Neural cell (in vitro differentiated cells): Measurements from ENCODE around the gene CMTM7. TPM values are rescaled to one million over a fixed set of nuclear protein-coding genes. Genes with fewer than 3 reads are reported as not detected.

Experiments
- H2AFZ ChIP-seq: fragments of 200-600, 300-800 bp; sonication (generic), shearing (Covaris generic); 2 replicates; pipeline ENCODE4 v1.6.0; 2014; ENCODE audit warnings: low read depth, mild to moderate bottlenecking, antibody characterized with exemption, low read length, moderate library complexity
- H3F3A ChIP-seq: fragments of 200-600 bp; shearing (Covaris generic); 2 replicates; pipeline ENCODE4 v1.6.1; 2016; ENCODE audit warnings: mild to moderate bottlenecking, moderate library complexity, mixed read lengths, antibody characterized with exemption, low read length; ENCODE audit not compliant: insufficient read depth, poor library complexity, severe bottlenecking
- H3K27ac ChIP-seq: fragments of 200-600, 300-800 bp; sonication (generic), shearing (Covaris generic); 2 replicates; pipeline ENCODE4 v1.5.1; 2014; ENCODE audit warnings: mild to moderate bottlenecking, low read length, moderate library complexity
- H3K27me3 ChIP-seq: fragments of 300-800, 200-600 bp; sonication (generic), shearing (Covaris generic); 2 replicates; pipeline ENCODE4 v1.6.0; 2014; ENCODE audit warnings: mild to moderate bottlenecking, low read depth, low read length, moderate library complexity; ENCODE audit not compliant: insufficient read depth
- H3K36me3 ChIP-seq: fragments of 300-800, 200-600 bp; sonication (generic), shearing (Covaris generic); 2 replicates; pipeline ENCODE4 v1.5.1; 2014; ENCODE audit warnings: mild to moderate bottlenecking, antibody characterized with exemption, low read length, moderate library complexity; ENCODE audit not compliant: insufficient read depth
- H3K4me2 ChIP-seq: fragments of 300-800, 200-600 bp; sonication (generic), shearing (Covaris generic); 2 replicates; pipeline ENCODE4 v1.6.0; 2014; ENCODE audit warnings: mild to moderate bottlenecking, low read length
- H3K4me3 ChIP-seq: fragments of 300-800, 200-600 bp; sonication (generic), shearing (Covaris generic); 2 replicates; pipeline ENCODE4 v1.5.1; 2014; ENCODE audit warnings: mild to moderate bottlenecking, low read length, moderate library complexity
- H3K79me2 ChIP-seq: fragments of 200-600 bp; shearing (Covaris generic); replicated peaks from 2 replicates; pipeline ENCODE4 v1.6.0; 2014; ENCODE audit warnings: mild to moderate bottlenecking, low read length, moderate library complexity; ENCODE audit not compliant: insufficient read depth
- H3K9ac ChIP-seq: fragments of 300-800, 200-600 bp; sonication (generic), shearing (Covaris generic); 2 replicates; pipeline ENCODE4 v1.6.1; 2016; ENCODE audit warnings: mild to moderate bottlenecking, low read length, mixed read lengths
- H3K9me2 ChIP-seq: fragments of 200-600 bp; shearing (Covaris generic); 2 replicates; pipeline ENCODE4 v1.6.1; 2016; ENCODE audit warnings: mild to moderate bottlenecking, low read length, mixed read lengths; ENCODE audit not compliant: insufficient read depth
- H3K9me3 ChIP-seq: fragments of 200-600, 300-800 bp; sonication (generic), shearing (Covaris generic); 2 replicates; pipeline ENCODE4 v1.6.1; 2016; ENCODE audit warnings: mild to moderate bottlenecking, mixed run types, low read length, moderate library complexity, mixed read lengths
- H4K20me1 ChIP-seq: fragments of 200-600 bp; shearing (Covaris generic); 2 replicates; pipeline ENCODE4 v1.6.1; 2016; ENCODE audit warnings: mild to moderate bottlenecking, mixed run types; ENCODE audit not compliant: insufficient read depth
- CTCF ChIP-seq: fragments of 450-650 bp; IDR thresholded peaks from 2 replicates; pipeline ENCODE4 v1.5.1; 2014; ENCODE audit warnings: antibody characterized with exemption, mild to moderate bottlenecking, moderate library complexity; ENCODE audit not compliant: poor library complexity, severe bottlenecking
- EP300 ChIP-seq: fragments of 450-650 bp; conservative IDR thresholded peaks from 2 replicates; pipeline ENCODE4 v1.6.1; 2014; ENCODE audit warnings: antibody characterized with exemption, mild to moderate bottlenecking, moderate library complexity; ENCODE audit not compliant: poor library complexity, severe bottlenecking
- EZH2 ChIP-seq: fragments of 200-600, 300-800 bp; shearing (Covaris generic), sonication (generic); IDR thresholded peaks from 2 replicates; pipeline ENCODE4 v1.6.1; 2014; ENCODE audit warnings: antibody characterized with exemption, low read length, borderline replicate concordance, mild to moderate bottlenecking; ENCODE audit not compliant: insufficient read depth, poor library complexity, severe bottlenecking
- MXI1 ChIP-seq: fragments of 450-650 bp; conservative IDR thresholded peaks from 2 replicates; pipeline ENCODE4 v1.6.1; 2014; ENCODE audit warnings: antibody characterized with exemption, mild to moderate bottlenecking; ENCODE audit not compliant: poor library complexity, severe bottlenecking
- POLR2AphosphoS5 ChIP-seq: IDR thresholded peaks from 2 replicates; pipeline ENCODE4 v1.6.1; 2012
- RAD21 ChIP-seq: fragments of 450-650 bp; conservative IDR thresholded peaks from 2 replicates; pipeline ENCODE4 v1.6.1; 2014; ENCODE audit warnings: antibody characterized with exemption, mild to moderate bottlenecking, moderate library complexity
- SMC3 ChIP-seq: fragments of 450-650 bp; conservative IDR thresholded peaks from 2 replicates; pipeline ENCODE4 v1.6.1; 2014; ENCODE audit warnings: antibody characterized with exemption, mild to moderate bottlenecking, moderate library complexity; ENCODE audit not compliant: poor library complexity
- TAF1 ChIP-seq: IDR thresholded peaks from 2 replicates; pipeline ENCODE4 v1.6.1; 2012; ENCODE audit warnings: low read depth
- polyA plus RNA-seq: library from polyadenylated mRNA; depleted of rRNA; stranded (reverse); fragments of >200 nt; gene quantifications from 2 replicates; pipeline ENCODE4 v1.2.3, GENCODE V29; 2014
- TF ChIP-seq, protein P1 (sequence below): IDR thresholded peaks from 2 replicates; pipeline ENCODE4 v1.6.1; 2012; ENCODE audit warnings: borderline replicate concordance

The CMTM7 gene
- polyA plus RNA-seq, 1 donor from 2014 or later: 0.57 TPM

DNA sequence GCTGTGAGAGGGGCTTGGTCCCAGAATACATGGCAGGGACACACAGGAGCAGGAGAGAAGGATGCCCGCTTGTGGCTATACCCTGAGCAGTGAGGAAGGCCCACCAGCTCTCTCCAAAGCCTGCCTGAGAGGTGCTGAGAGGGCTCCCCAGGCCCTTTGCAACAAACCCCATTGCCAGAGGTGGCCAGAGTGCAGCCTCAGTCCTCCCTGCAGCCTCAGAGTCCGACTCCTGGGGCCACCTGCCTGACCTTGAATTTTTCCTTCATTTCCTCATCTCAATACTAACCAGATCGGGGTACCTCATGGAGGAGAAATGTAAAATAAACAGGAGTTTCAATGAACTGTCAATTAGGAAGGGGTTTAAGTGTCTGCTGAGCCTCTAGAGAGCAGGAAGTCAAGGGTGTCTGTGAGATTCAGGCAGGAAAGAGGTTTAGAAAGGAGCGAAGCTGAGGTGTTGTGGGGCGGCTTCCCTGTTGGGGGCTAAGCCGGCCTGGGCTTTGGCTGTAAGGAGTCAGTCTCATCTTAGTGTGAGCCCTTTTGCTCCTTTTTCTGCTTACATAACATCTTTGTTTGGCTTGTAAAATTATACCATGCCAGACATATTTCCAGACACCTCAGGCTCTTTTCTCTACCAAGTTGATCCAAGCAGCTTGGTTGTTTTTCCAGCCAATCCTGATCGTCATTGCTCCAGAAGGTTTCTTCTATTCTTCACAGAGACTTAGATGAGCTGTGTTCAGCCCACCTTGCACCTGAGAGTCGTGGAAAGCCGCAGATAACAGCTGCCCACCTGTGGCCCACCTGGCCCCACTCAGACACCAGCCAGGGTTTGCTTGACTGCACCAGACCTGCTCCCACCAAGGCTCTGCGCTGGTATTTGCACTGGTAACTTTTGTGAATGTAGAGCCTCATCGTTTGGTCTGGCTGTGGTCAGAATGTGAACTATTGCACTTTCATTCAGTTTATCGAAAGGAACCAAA, 36.7 kb downstream of the CMTM7 start:
- no peaks in the 10 kb centered on the region for H3K27me3 ChIP-seq
- H3K9me3 ChIP-seq: no peaks in the 10 kb centered on the region
- no peaks in the 10 kb centered on the region for H3K79me2 ChIP-seq
- H3F3A ChIP-seq: no peaks in the 10 kb centered on the region
- H3K27ac ChIP-seq: no peak overlapping the region
- no peaks in the 10 kb centered on the region for H4K20me1 ChIP-seq
- TF ChIP-seq, protein P1, sequence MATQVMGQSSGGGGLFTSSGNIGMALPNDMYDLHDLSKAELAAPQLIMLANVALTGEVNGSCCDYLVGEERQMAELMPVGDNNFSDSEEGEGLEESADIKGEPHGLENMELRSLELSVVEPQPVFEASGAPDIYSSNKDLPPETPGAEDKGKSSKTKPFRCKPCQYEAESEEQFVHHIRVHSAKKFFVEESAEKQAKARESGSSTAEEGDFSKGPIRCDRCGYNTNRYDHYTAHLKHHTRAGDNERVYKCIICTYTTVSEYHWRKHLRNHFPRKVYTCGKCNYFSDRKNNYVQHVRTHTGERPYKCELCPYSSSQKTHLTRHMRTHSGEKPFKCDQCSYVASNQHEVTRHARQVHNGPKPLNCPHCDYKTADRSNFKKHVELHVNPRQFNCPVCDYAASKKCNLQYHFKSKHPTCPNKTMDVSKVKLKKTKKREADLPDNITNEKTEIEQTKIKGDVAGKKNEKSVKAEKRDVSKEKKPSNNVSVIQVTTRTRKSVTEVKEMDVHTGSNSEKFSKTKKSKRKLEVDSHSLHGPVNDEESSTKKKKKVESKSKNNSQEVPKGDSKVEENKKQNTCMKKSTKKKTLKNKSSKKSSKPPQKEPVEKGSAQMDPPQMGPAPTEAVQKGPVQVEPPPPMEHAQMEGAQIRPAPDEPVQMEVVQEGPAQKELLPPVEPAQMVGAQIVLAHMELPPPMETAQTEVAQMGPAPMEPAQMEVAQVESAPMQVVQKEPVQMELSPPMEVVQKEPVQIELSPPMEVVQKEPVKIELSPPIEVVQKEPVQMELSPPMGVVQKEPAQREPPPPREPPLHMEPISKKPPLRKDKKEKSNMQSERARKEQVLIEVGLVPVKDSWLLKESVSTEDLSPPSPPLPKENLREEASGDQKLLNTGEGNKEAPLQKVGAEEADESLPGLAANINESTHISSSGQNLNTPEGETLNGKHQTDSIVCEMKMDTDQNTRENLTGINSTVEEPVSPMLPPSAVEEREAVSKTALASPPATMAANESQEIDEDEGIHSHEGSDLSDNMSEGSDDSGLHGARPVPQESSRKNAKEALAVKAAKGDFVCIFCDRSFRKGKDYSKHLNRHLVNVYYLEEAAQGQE: no peak
- TF ChIP-seq EP300 (no peak), POLR2AphosphoS5 (no peak), TAF1 (no peak), MXI1 (no peak), RAD21 (no peak), SMC3 (no peak), EZH2 (no peak), CTCF (no peak)
- no peak overlapping the region for H3K9ac ChIP-seq
- H3K4me2 ChIP-seq: no peak overlapping the region
- H3K9me2 ChIP-seq: no peaks in the 10 kb centered on the region
- no peaks in the 10 kb centered on the region for H3K36me3 ChIP-seq
- no peak overlapping the region for H2AFZ ChIP-seq
- H3K4me3 ChIP-seq: no peak overlapping the region

DNA sequence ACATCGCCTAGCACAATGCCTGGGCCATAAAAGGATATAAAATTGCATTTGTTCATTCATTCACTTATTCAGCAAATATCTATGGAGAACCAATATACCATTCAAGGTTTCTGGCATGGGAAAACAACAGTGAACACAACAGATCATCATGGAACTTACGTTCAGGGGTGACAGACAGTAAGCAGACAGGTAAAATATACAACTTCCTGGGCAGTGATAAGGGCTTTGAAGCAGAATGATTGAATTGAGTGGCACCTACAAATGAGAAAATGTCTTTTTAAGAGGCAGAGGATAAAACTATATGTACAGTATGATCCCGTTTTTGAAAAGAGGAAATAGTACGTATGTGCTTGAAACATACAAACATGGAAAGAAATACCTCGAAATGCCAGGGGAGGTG, 39.2 kb downstream of the CMTM7 start:
- Histone ChIP-seq H4K20me1 (no peaks in the 10 kb centered on the region), H3K9me3 (no peaks in the 10 kb centered on the region), H3K9ac (no peak overlapping the region), H3K79me2 (no peaks in the 10 kb centered on the region), H3K27me3 (no peaks in the 10 kb centered on the region), H3K27ac (no peak overlapping the region), H3K9me2 (no peaks in the 10 kb centered on the region), H3K4me2 (no peak overlapping the region), H3F3A (no peaks in the 10 kb centered on the region), H3K4me3 (no peak overlapping the region), H2AFZ (no peak overlapping the region), H3K36me3 (no peaks in the 10 kb centered on the region)
- no peak for TF ChIP-seq EZH2
- TF ChIP-seq, protein P1: no peak
- no peak for TF ChIP-seq RAD21
- no peak for TF ChIP-seq SMC3
- TF ChIP-seq CTCF: no peak
